Stomach (tissue), 19 donors: ENCODE results near the gene HTR1D. TPM values are rescaled to one million over a fixed set of nuclear protein-coding genes. Genes with fewer than 3 reads are reported as not detected.
"Not testable (repeated sequence)": the region's sequence is repeated elsewhere in the genome, so short reads cannot be mapped to it uniquely, and the experiment has no call there.

ENCODE experiments used
- DNase-seq, 2 donors: peaks; one replicate each; pipeline versions ENCODE4 v3.0.0 to v3.0.0-alpha.2; 2013 to 2019
- H3K27ac ChIP-seq, 5 donors: fragments of 200-600 bp in 4 of 5; sonication (generic) in 4 of 5; one replicate each; pipeline ENCODE4 v1.5.1; 2013 to 2019; ENCODE audit warnings: mild to moderate bottlenecking in 1 of 5, moderate library complexity in 1 of 5
- H3K27me3 ChIP-seq, 3 donors: fragments of 200-600 bp; sonication (generic); one replicate each; pipeline ENCODE4 v1.5.1; 2017 to 2019; ENCODE audit warnings: mixed run types in 1 of 3
- H3K36me3 ChIP-seq, 4 donors: fragments of 200-600 bp; sonication (generic); 1 replicate in 3 of 4; 2 replicates in 1 of 4; pipeline ENCODE4 v1.5.1; 2016 to 2019
- H3K4me1 ChIP-seq, 4 donors: fragments of 200-600 bp; sonication (generic); one replicate each; pipeline ENCODE4 v1.5.1; 2016 to 2019
- H3K4me3 ChIP-seq, 4 donors: fragments of 200-600 bp; sonication (generic) in 3 of 4; one replicate each; pipeline ENCODE4 v1.5.1; 2016 to 2019; ENCODE audit warnings: mild to moderate bottlenecking in 1 of 4
- H3K9me3 ChIP-seq, 4 donors: fragments of 200-600 bp; sonication (generic); one replicate each; pipeline ENCODE4 v1.5.1; 2016 to 2019
- CTCF ChIP-seq, 7 experiments: fragments of 450-650 bp in 4 of 7; fragments of 200-600 bp in 3 of 7; sonication (generic) in 3 of 7; IDR thresholded peaks; one replicate each; pipeline ENCODE4 v1.5.1; 2016 to 2019; ENCODE audit warnings: antibody characterized with exemption in 7 of 7, control low read depth in 2 of 7, mild to moderate bottlenecking in 1 of 7
- EP300 ChIP-seq: sonication (generic); formaldehyde crosslinking; IDR thresholded peaks from one replicate; pipeline ENCODE4 v1.6.1; 2017; ENCODE audit warnings: antibody characterized with exemption
- POLR2A ChIP-seq, 4 donors: fragments of 450-650 bp; IDR thresholded peaks; one replicate each; pipeline ENCODE4 v1.6.1; 2016; ENCODE audit warnings: antibody characterized with exemption in 4 of 4, control low read depth in 2 of 4, mild to moderate bottlenecking in 1 of 4, moderate library complexity in 1 of 4
- POLR2AphosphoS5 ChIP-seq, 3 donors: sonication (generic); formaldehyde crosslinking; IDR thresholded peaks; one replicate each; pipeline ENCODE4 v1.6.1; 2016; ENCODE audit warnings: antibody characterized with exemption in 3 of 3
- WGBS, 5 donors: extraction: QIAGEN DNeasy Blood & Tissue Kit in 3 of 5; methylation state at CpG; one replicate each; pipeline versions ENCODE4 v1.1.5 to v1.1.7; 2013 to 2018; 5-methylcytosine and 5-hydroxymethylcytosine counted together
- intact Hi-C: fragments of 100-400 bp; cut with DNase I; formaldehyde crosslinking; loops from one replicate; pipeline ENCODE4 v1.15.1; 2023; ENCODE audit warnings: low total_unique reads
- long read RNA-seq, 10 donors: transcript quantifications; one replicate each; lab custom pipeline, GENCODE V29; 2026
- polyA plus RNA-seq, 3 donors: library from polyadenylated mRNA; stranded (reverse); fragments of 200-250 nt; gene quantifications; one replicate each; pipeline ENCODE4 v1.2.3, GENCODE V29; 2013
- total RNA-seq, 5 donors: library from RNA; depleted of rRNA; stranded (reverse); fragments of >200 nt; gene quantifications; one replicate each; pipeline versions ENCODE4 v1.1.0 to v1.2.3, GENCODE V29; 2014 to 2016
- donor health status: healthy with polysubstance abuse.
- donor health status: Bipolar disorder and iron deficiency.
- donor health status: healthy.

HTR1D gene
- total RNA-seq (under 1 TPM in 1 of 5 donors, not detected in 4; 0.58 TPM), polyA plus RNA-seq (under 1 TPM in 1 of 3 donors, not detected in 2; 0.19 TPM)
- long read RNA-seq, donor 1, result 0 reads
- long read RNA-seq, donor 2, result 0 reads
- long read RNA-seq, donor 3, result 0 reads
- long read RNA-seq, donor 4, result 0 reads
- long read RNA-seq, donor 5, result 0 reads
- long read RNA-seq, donor 6, result 0 reads
- long read RNA-seq, donor 7, partial matches to known transcripts, result 0 of 1 reads
- long read RNA-seq, donor 7, other reads (novel, unspliced or antisense), result 0 of 1 reads
- long read RNA-seq, donor 8, result 0 reads
- long read RNA-seq, donor 9, partial matches to known transcripts, result 0 of 4 reads
- long read RNA-seq, donor 9, other reads (novel, unspliced or antisense), result 0 of 4 reads
- long read RNA-seq, donor 10, result 0 reads

- intact Hi-C loops, result no loop called here
- Histone ChIP-seq H3K27me3 (peaks cover 20 to 79% (median 49%) of the 10 kb centered on the region in 3 donors), H3K9me3 (no peaks in the 10 kb centered on the region), H3K27ac (no peak within 1 kb of the TSS), H3K4me3 (peak within 1 kb of the TSS; percentile 41 to 59 (median 46)), H3K4me1 (peaks cover 10 to 15% (median 14%) of the 10 kb centered on the region in 4 donors), H3K36me3 (no peaks in the 10 kb centered on the region)
- peak in 1 of 2 donors; percentile 62 for DNase-seq
- 1 to 5% (median 2%) methylated on average over 30 to 45 of the region's 45 CpGs for WGBS, 5 donors
- no peak for TF ChIP-seq POLR2A (IDR thresholded peaks at IDR 0.05)
- no peak for TF ChIP-seq CTCF (IDR thresholded peaks at IDR 0.05)
- TF ChIP-seq EP300, result no peak
- TF ChIP-seq POLR2AphosphoS5 (IDR thresholded peaks at IDR 0.05), result no peak
Measured at GRCh38 chr1:23217421-23218115, at the start of gene HTR1D. HTR1D (minus strand) TSS chr1:23217502; CDS start chr1:23194219, 23,283 bp downstream.

GRCh38 chr1:23263380-23263887 lies 46.1 kb upstream of the HTR1D start:
- WGBS, 5 donors, result 53 to 77% (median 64%) methylated on average over 3 of the region's 3 CpGs
- Histone ChIP-seq H3K4me1 (no peaks in the 10 kb centered on the region), H3K27ac (no peak overlapping the region), H3K4me3 (no peak overlapping the region), H3K36me3 (no peaks in the 10 kb centered on the region), H3K9me3 (no peaks in the 10 kb centered on the region), H3K27me3 (no peaks in the 10 kb centered on the region)
- no peak for DNase-seq
- TF ChIP-seq POLR2AphosphoS5 (IDR thresholded peaks at IDR 0.05) (no peak), CTCF (IDR thresholded peaks at IDR 0.05) (no peak), EP300 (no peak), POLR2A (IDR thresholded peaks at IDR 0.05) (no peak)
- intact Hi-C loops, result no loop called here

GRCh38 chr1:23258082-23258481 lies 40.8 kb upstream of the HTR1D start:
- H3K27ac ChIP-seq, H3K9me3 ChIP-seq: not testable (repeated sequence)

GRCh38 chr1:23257371-23257770 lies 40.1 kb upstream of the HTR1D start:
- WGBS, 5 donors, result 93 to 95% (median 94%) methylated on average over 18 to 34 of the region's 34 CpGs; no CpG with 5 or more reads in 1 of the 5 donors
- H3K27me3 ChIP-seq, intact Hi-C loops: not testable (repeated sequence)

More at GRCh38 chr1:23258082-23258481, 40.8 kb upstream of the HTR1D start:
- DNase-seq, H3K4me3 ChIP-seq, intact Hi-C loops, H3K4me1 ChIP-seq, H3K36me3 ChIP-seq, H3K27me3 ChIP-seq: not testable (repeated sequence)
- 29 to 80% (median 40%) methylated on average over 1 to 2 of the region's 2 CpGs for WGBS, 5 donors

GRCh38 chr1:23254584-23254983 lies 37.3 kb upstream of the HTR1D start:
- 88 to 91% (median 89%) methylated on average over 5 of the region's 5 CpGs for WGBS, 5 donors
- intact Hi-C loops, result no loop called here
- no peak for TF ChIP-seq POLR2AphosphoS5 (IDR thresholded peaks at IDR 0.05)

More at GRCh38 chr1:23257371-23257770, 40.1 kb upstream of the HTR1D start:
- not testable (repeated sequence) for DNase-seq, H3K36me3 ChIP-seq, H3K4me3 ChIP-seq, H3K27ac ChIP-seq, H3K9me3 ChIP-seq, H3K4me1 ChIP-seq

More at GRCh38 chr1:23254584-23254983, 37.3 kb upstream of the HTR1D start:
- Histone ChIP-seq H3K27ac (no peak overlapping the region), H3K4me3 (no peak overlapping the region), H3K9me3 (no peaks in the 10 kb centered on the region), H3K4me1 (no peaks in the 10 kb centered on the region), H3K36me3 (no peaks in the 10 kb centered on the region), H3K27me3 (no peaks in the 10 kb centered on the region)
- DNase-seq, result no peak
